HepG2 (cell line): ENCODE results near the gene NREP. TPM values are rescaled to one million over a fixed set of nuclear protein-coding genes. Genes with fewer than 3 reads are reported as not detected.
A peak's percentile ranks its signal among the peaks of the same experiment; 100 is the strongest.

Experiments
- GPBP1L1 ChIP-seq: sonication (generic); formaldehyde crosslinking; IDR thresholded peaks from 2 replicates; pipeline ENCODE4 v1.5.0; 2020; ENCODE audit warnings: mild to moderate bottlenecking, missing genetic modification reagents
- PITX1 ChIP-seq: sonication (generic); formaldehyde crosslinking; IDR thresholded peaks from 2 replicates; pipeline ENCODE4 v1.5.1; 2020; ENCODE audit warnings: mild to moderate bottlenecking, missing genetic modification reagents
- ZBTB40 ChIP-seq, 2 experiments: fragments of 450-650 bp in 1 of 2; sonication (generic) in 1 of 2; formaldehyde crosslinking in 1 of 2; IDR thresholded peaks; 2 replicates each; pipeline versions ENCODE4 v1.6.1 to v1.8.0; 2016 to 2022; ENCODE audit warnings: antibody characterized with exemption in 1 of 2, mild to moderate bottlenecking in 1 of 2, missing genetic modification reagents in 1 of 2
- ZFP36L1 ChIP-seq: sonication (generic); formaldehyde crosslinking; IDR thresholded peaks from 2 replicates; pipeline ENCODE4 v1.8.0; 2022; ENCODE audit warnings: mild to moderate bottlenecking, missing genetic modification reagents, moderate library complexity
- ZNF3 ChIP-seq: IDR thresholded peaks from 2 replicates; pipeline ENCODE4 v1.7.0; 2017; ENCODE audit warnings: inconsistent platforms
- ZNF382 ChIP-seq: sonication (generic); formaldehyde crosslinking; IDR thresholded peaks from 2 replicates; pipeline ENCODE4 v1.5.0; 2020; ENCODE audit warnings: missing genetic modification reagents, mild to moderate bottlenecking, borderline replicate concordance
- ZNF557 ChIP-seq: sonication (generic); formaldehyde crosslinking; IDR thresholded peaks from 2 replicates; pipeline ENCODE4 v1.4.0; 2020; ENCODE audit warnings: missing genetic modification reagents
- ZNF567 ChIP-seq: sonication (generic); formaldehyde crosslinking; IDR thresholded peaks from 2 replicates; pipeline ENCODE4 v1.8.1; 2023; ENCODE audit warnings: mild to moderate bottlenecking, missing genetic modification reagents, borderline replicate concordance
- ZNF816 ChIP-seq: sonication (generic); formaldehyde crosslinking; IDR thresholded peaks from 2 replicates; pipeline ENCODE4 v1.8.0; 2022; ENCODE audit warnings: missing genetic modification reagents, mild to moderate bottlenecking, borderline replicate concordance
- ZSCAN21 ChIP-seq: sonication (generic); formaldehyde crosslinking; IDR thresholded peaks from 2 replicates; pipeline ENCODE4 v1.8.0; 2022; ENCODE audit warnings: mild to moderate bottlenecking, missing genetic modification reagents, moderate library complexity, borderline replicate concordance
- polyA plus RNA-seq, 8 experiments: library from polyadenylated mRNA; depleted of rRNA in 3 of 8; stranded (reverse) in 7 of 8; unstranded in 1 of 8; fragments of >200 nt; fragmentation: Illumina TruSeq in 4 of 8; extraction: Trizol in 4 of 8; gene quantifications; 2 replicates each; pipeline versions ENCODE4 v1.2.1 to v1.2.3, GENCODE V29; 2011 to 2016; ENCODE audit warnings: low read depth in 4 of 8, missing spikeins in 1 of 8, mixed read lengths in 1 of 8; ENCODE audit not compliant: insufficient read depth in 1 of 8
- total RNA-seq, 5 experiments: library from RNA; depleted of rRNA; stranded (reverse); fragments of >200 nt; fragmentation: Illumina TruSeq; extraction: Trizol; gene quantifications; 2 replicates each; pipeline ENCODE4 v1.2.3, GENCODE V29; 2016; ENCODE audit warnings: low read depth in 1 of 5
- TF ChIP-seq, protein P1 (sequence below): sonication (generic); formaldehyde crosslinking; conservative IDR thresholded peaks from 2 replicates; pipeline ENCODE4 v1.4.0; 2020; ENCODE audit warnings: missing genetic modification reagents
- TF ChIP-seq, protein P2 (sequence below): sonication (generic); formaldehyde crosslinking; IDR thresholded peaks from 2 replicates; pipeline ENCODE4 v1.9.0; 2021; ENCODE audit warnings: missing genetic modification reagents, mild to moderate bottlenecking, borderline replicate concordance

Gene NREP
- total and polyA plus RNA-seq, 2 of the 13 experiments (the other 11 are each of a cell fraction or from before 2014, with no cell fraction given): 40.5 to 102 TPM

DNA sequence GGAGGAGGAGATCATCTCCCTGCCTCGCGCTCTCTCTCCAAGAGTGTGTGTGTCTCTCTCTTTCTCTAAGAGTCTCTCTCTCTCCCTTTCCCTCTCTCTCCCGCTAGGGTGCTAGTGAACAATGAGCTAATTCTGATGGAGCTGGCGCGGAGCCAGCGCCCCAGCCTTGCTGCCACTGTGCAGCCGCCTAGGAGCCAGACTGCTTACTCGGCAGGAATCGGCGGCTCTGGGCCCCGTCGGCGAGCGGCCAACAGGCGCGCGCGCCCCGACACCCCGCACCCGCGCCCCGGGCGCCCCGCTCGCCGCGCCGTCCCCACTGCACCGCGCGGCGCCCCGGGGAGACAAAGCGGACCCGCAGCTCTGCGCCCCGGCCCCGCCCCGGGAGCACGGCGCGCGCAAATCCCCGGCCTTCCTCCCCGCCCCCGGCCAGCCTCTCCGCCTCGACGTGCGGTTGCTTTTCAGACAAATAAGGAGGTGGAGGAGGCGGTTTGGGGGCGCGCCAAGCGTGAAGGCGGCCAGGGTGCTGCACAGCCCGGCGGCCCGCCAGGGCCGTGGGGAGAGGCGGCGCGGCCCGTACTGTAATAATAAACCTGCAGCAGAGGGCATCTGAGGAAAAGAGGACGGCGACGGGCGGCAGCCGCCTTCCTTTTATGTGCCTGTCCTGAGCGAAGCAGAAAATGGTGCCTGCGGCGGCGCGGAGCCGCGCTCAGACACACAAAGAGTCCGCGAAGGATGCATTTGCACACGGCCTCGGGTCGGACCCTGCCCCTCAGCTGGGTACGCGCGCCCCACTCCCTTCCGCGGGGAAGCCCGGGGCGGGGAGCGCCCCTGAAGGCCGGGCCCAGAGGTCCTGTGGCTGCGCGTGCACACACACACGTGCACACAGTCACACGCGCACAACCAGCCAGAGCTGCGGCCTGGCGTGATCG is 625 bp upstream of the NREP start (continued):
- no peak for TF ChIP-seq ZBTB40 (IDR thresholded peaks at IDR 0.05)
- peak; percentile 92 for TF ChIP-seq ZBTB40 (CRISPR knock-in tag; IDR thresholded peaks at IDR 0.05)
- TF ChIP-seq ZFP36L1: 0 out of 2 replicates have a peak, but pooled peaks have one; percentile 22
- TF ChIP-seq ZNF382 (CRISPR knock-in tag): no peak
- peak; percentile 78 for TF ChIP-seq ZNF816 (CRISPR knock-in tag)
- peak; percentile 45; the same call in 1 of the 2 replicates for TF ChIP-seq PITX1 (CRISPR knock-in tag)
- TF ChIP-seq, protein P1, sequence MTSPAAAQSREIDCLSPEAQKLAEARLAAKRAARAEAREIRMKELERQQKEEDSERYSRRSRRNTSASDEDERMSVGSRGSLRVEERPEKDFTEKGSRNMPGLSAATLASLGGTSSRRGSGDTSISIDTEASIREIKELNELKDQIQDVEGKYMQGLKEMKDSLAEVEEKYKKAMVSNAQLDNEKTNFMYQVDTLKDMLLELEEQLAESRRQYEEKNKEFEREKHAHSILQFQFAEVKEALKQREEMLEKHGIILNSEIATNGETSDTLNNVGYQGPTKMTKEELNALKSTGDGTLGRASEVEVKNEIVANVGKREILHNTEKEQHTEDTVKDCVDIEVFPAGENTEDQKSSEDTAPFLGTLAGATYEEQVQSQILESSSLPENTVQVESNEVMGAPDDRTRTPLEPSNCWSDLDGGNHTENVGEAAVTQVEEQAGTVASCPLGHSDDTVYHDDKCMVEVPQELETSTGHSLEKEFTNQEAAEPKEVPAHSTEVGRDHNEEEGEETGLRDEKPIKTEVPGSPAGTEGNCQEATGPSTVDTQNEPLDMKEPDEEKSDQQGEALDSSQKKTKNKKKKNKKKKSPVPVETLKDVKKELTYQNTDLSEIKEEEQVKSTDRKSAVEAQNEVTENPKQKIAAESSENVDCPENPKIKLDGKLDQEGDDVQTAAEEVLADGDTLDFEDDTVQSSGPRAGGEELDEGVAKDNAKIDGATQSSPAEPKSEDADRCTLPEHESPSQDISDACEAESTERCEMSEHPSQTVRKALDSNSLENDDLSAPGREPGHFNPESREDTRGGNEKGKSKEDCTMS (CRISPR knock-in tag): no peak
- no peak for TF ChIP-seq GPBP1L1 (CRISPR knock-in tag)
- TF ChIP-seq, protein P2, sequence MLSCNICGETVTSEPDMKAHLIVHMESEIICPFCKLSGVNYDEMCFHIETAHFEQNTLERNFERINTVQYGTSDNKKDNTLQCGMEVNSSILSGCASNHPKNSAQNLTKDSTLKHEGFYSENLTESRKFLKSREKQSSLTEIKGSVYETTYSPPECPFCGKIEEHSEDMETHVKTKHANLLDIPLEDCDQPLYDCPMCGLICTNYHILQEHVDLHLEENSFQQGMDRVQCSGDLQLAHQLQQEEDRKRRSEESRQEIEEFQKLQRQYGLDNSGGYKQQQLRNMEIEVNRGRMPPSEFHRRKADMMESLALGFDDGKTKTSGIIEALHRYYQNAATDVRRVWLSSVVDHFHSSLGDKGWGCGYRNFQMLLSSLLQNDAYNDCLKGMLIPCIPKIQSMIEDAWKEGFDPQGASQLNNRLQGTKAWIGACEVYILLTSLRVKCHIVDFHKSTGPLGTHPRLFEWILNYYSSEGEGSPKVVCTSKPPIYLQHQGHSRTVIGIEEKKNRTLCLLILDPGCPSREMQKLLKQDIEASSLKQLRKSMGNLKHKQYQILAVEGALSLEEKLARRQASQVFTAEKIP (CRISPR knock-in tag): no peak
- no peak for TF ChIP-seq ZNF3 (CRISPR knock-in tag)
- TF ChIP-seq ZNF567 (CRISPR knock-in tag): no peak
- TF ChIP-seq ZSCAN21 (CRISPR knock-in tag): peak; percentile 88; the same call in 1 of the 2 replicates
- TF ChIP-seq ZNF557 (CRISPR knock-in tag): no peak
